Gastrocnemius medialis (tissue), 4 donors: ENCODE data around the gene HK2.
A peak's percentile ranks its signal among the peaks of the same experiment; 100 is the strongest.

Source experiments
- POLR2A ChIP-seq, 2 donors: fragments of 450-650 bp; IDR thresholded peaks; one replicate each; pipeline ENCODE4 v1.6.1; 2017; ENCODE audit warnings: antibody characterized with exemption in 2 of 2, mild to moderate bottlenecking in 2 of 2, moderate library complexity in 2 of 2
- TF ChIP-seq, protein P1 (sequence below), 5 experiments: fragments of 450-650 bp in 3 of 5; fragments of 200-600 bp in 2 of 5; sonication (generic) in 2 of 5; IDR thresholded peaks in 4 of 5; conservative IDR thresholded peaks in 1 of 5; 1 replicate in 4 of 5; 2 replicates in 1 of 5; pipeline ENCODE4 v1.5.1; 2016 to 2019; ENCODE audit warnings: antibody characterized with exemption in 5 of 5, mild to moderate bottlenecking in 3 of 5, moderate library complexity in 3 of 5

DNA sequence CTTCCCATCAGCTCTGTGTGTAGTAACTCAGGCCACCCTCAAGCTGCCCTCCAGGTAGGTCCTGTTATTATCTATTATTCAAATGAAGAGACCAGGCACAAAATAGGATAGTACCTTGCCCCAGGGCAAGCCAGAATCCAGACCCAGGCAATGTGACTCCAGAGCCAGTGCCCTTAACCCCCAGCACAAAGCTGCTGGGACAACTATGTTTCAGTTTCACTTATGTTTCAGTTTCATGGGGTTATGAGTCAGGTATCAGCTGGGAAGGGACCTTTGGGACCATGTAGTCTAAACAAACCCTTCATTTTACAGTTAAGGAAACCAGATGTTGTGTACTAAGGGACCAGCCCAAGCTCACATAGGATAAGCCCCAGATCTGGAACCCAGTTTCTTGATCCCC, 10.0 kb downstream of the HK2 start:
- TF ChIP-seq, protein P1, sequence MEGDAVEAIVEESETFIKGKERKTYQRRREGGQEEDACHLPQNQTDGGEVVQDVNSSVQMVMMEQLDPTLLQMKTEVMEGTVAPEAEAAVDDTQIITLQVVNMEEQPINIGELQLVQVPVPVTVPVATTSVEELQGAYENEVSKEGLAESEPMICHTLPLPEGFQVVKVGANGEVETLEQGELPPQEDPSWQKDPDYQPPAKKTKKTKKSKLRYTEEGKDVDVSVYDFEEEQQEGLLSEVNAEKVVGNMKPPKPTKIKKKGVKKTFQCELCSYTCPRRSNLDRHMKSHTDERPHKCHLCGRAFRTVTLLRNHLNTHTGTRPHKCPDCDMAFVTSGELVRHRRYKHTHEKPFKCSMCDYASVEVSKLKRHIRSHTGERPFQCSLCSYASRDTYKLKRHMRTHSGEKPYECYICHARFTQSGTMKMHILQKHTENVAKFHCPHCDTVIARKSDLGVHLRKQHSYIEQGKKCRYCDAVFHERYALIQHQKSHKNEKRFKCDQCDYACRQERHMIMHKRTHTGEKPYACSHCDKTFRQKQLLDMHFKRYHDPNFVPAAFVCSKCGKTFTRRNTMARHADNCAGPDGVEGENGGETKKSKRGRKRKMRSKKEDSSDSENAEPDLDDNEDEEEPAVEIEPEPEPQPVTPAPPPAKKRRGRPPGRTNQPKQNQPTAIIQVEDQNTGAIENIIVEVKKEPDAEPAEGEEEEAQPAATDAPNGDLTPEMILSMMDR (IDR thresholded peaks at IDR 0.05 in 4 of 5, conservative IDR thresholded peaks at IDR 0.05 in 1 of 5) = no peak
- TF ChIP-seq POLR2A (IDR thresholded peaks at IDR 0.05) = peak; percentile 26 to 55
